HG03442 (cell line): ENCODE data around the gene HES3.
A peak's percentile ranks its signal among the peaks of the same experiment; 100 is the strongest.

Experiments used
- ATAC-seq: cut with Tn5 transposase; IDR thresholded peaks from one replicate; pipeline ENCODE4 v1.9.1; 2021; ENCODE audit warnings: mild to moderate bottlenecking, moderate library complexity; ENCODE audit not compliant: unreplicated experiment

Gene HES3

GRCh38 chr1:6243993-6244392, at the start of gene HES3:
HES3 (plus strand) TSS chr1:6244179; CDS start chr1:6244366, 187 bp downstream.
- ATAC-seq = no peak

GRCh38 chr1:6197746-6198427, 46.1 kb upstream of the HES3 start:
- ATAC-seq = no peak

- ATAC-seq = no peak
These were observed 45.2 kb upstream of the HES3 start for GRCh38 chr1:6198646-6199297.

- peak; percentile 96 for ATAC-seq
These were observed 44.4 kb upstream of the HES3 start, which contains the start of gene RPL22 for GRCh38 chr1:6199298-6200187. RPL22 (minus strand) TSS chr1:6199595; CDS start chr1:6199573, 22 bp downstream.

GRCh38 chr1:6200188-6200809, 43.7 kb upstream of the HES3 start:
- ATAC-seq = no peak

- no peak for ATAC-seq
These were observed 41.7 kb upstream of the HES3 start for GRCh38 chr1:6202256-6202655.

- peak; percentile 49 for ATAC-seq
These were observed 38.0 kb upstream of the HES3 start, which contains the start of gene RNF207 for GRCh38 chr1:6205849-6206519. RNF207 (plus strand) TSS chr1:6206119; CDS start chr1:6206536, 417 bp downstream.

- no peak for ATAC-seq
These were observed 37.5 kb upstream of the HES3 start for GRCh38 chr1:6206520-6206855.

- ATAC-seq = no peak
These were observed 36.7 kb upstream of the HES3 start for GRCh38 chr1:6207075-6207885.

- ATAC-seq = no peak
These were observed 36.1 kb upstream of the HES3 start for GRCh38 chr1:6207921-6208320.

GRCh38 chr1:6208723-6209660, 35.0 kb upstream of the HES3 start:
- ATAC-seq = no peak

GRCh38 chr1:6209661-6210580, 34.1 kb upstream of the HES3 start:
- ATAC-seq = no peak

GRCh38 chr1:6210591-6211355, 33.2 kb upstream of the HES3 start:
- no peak for ATAC-seq

GRCh38 chr1:6211731-6212130, 32.2 kb upstream of the HES3 start:
- ATAC-seq = no peak

GRCh38 chr1:6212193-6212959, 31.6 kb upstream of the HES3 start:
- no peak for ATAC-seq
